ENCODE data around the gene ZNF587B.
"Not testable (repeated sequence)": the region's sequence is repeated elsewhere in the genome, so short reads cannot be mapped to it uniquely, and the experiment has no call there.

The ZNF587B gene

DNA sequence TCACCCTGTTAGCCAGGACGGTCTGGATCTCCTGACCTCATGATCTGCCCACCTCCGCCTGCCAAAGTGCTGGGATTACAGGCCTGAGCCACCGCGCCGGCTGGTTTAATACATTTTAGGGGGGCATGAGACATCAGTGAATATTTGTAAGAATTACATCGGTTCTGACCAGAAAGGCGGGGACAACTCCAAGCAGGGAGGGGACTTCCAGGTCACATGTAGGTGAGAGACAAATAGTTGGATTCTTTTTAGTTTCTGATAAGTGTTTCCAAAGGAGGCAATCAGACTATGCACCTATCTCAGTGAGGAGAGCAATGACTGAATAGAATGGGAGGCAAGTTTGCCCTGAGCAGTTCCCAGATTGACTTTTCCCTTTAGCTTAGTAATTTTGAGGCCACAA, 11.7 kb upstream of the ZNF587B start:
- no peak for DNase-seq (ENCODE audit: low read depth in 2 of 3, low spot score in 2 of 3)

DNA sequence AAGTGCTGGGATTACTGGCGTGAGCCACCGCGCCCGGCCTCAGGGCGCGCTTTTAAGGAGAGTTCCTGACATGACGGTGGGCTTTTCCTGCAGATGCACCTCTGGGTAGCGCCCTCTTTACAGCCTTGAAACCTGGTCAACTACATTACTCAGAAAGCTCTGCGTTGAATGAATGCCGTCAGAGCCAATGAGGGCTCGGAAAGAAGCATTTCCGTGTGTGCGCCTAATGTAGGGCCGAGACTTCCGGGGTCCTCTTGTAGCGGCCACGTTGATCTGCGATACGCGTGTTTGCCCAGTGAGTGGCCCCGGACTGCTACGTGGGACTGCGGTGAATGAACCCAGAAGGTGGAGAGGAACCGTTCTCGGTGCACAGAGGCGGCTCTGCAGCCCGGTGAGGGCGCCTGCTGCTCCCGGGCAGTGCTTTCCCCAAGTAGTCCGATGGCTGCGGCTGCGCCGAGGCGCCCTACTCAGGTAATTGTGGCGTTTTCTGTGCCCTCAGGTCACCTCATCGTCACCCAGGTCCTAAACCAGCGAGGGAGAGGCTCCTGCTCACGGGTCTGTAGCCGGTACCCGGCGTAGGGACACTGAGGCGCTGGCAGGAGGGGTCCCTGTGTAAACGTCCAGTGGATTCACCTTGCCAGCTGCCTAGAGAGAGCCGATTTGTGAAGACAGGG, 10.5 kb upstream of the ZNF587B start:
- peak; percentile 34 to 54 (median 42) for DNase-seq (ENCODE audit: low read depth in 2 of 3, low spot score in 2 of 3)

DNA sequence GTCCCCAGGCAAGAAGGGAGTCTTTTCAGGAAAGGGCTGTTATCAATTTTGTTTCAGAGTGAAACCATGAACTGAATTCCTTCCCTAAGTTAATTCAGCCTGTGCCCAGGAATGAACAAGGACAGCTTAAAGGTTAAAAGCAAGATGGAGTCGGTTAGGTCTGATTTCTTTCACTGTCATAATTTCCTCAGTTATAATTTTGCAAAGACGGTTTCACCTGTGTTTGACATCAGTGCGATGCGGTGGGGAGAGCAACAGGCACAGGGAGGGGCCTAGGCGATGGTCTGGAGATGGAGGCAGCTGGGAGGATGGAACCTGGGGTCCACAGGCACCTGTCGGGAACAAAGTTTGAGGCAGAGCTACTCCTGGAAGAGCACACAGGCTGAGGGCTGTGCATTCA, 9.5 kb upstream of the ZNF587B start:
- DNase-seq (ENCODE audit: low read depth in 2 of 3, low spot score in 2 of 3): no peak

DNA sequence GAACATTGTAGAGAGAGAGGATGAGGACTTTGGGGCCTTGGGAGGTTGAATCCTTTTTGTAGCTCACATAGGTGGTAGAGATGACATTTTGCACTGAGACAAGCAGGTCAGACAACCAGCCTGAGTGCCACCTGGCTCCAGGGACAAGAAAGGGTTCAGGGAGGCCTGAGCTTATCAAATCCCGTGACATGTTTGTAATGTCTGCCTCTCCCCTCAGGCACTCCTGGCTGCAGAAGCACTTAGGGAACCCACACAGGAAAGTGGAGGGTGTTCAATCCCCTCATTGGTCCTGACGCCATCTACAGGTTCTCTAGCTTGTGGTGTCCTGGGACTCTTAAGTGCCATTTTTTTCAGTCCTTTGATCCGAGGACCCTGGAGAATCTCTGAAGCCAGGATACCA, 9.0 kb upstream of the ZNF587B start:
- DNase-seq (ENCODE audit: low read depth in 2 of 3, low spot score in 2 of 3): not testable (repeated sequence)

- not testable (repeated sequence) for DNase-seq (ENCODE audit: low read depth in 2 of 3, low spot score in 2 of 3)
Measured at GRCh38 chr19:57821501-57821900, 8.6 kb upstream of the ZNF587B start.

DNA sequence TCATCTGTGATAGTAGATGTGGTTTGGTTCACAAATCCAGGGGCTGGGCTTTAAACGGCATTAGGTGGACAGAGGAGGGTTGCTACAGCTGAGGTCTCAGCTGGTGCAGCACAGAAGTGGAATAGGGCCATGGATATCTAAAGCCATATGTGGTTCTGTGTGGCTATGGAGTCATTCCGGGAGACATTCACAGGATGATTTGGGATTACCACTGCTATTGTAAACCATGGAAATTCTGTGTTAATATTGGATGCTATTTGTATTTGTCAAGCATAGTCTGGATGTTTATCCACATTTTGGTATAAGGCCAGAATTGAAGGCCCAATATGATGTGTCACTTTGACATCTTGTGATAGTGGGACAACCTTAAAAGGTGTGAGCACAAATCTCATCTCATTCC, 6.9 kb upstream of the ZNF587B start:
- not testable (repeated sequence) for DNase-seq (ENCODE audit: low read depth in 2 of 3, low spot score in 2 of 3)

DNA sequence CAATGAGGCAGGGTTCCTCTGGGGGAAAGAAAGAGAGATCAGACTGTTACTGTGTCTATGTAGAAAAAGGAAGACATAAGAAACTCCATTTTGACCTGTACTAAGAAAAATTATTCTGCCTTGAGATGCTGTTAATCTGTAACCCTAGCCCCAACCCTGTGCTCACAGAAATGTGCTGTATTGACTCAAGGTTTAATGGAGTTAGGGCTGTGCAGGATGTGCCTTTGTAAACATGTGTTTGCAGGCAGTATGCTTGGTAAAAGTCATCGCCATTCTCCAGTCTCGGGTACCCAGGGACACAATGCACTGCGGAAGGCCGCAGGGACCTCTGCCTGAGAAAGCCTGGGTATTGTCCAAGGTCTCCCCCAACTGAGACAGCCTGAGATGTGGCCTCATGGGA, 6.5 kb upstream of the ZNF587B start:
- DNase-seq (ENCODE audit: low read depth in 2 of 3, low spot score in 2 of 3): not testable (repeated sequence)

- DNase-seq (ENCODE audit: low read depth in 2 of 3, low spot score in 2 of 3): no peak
Measured at GRCh38 chr19:57825511-57825910, 4.6 kb upstream of the ZNF587B start.

- no peak for DNase-seq (ENCODE audit: low read depth in 2 of 3, low spot score in 2 of 3)
Measured at GRCh38 chr19:57829316-57829715, 783 bp upstream of the ZNF587B start.

- not testable (repeated sequence) for DNase-seq (ENCODE audit: low read depth in 2 of 3, low spot score in 2 of 3)
Measured at GRCh38 chr19:57836991-57837390, 6.9 kb downstream of the ZNF587B start.

DNA sequence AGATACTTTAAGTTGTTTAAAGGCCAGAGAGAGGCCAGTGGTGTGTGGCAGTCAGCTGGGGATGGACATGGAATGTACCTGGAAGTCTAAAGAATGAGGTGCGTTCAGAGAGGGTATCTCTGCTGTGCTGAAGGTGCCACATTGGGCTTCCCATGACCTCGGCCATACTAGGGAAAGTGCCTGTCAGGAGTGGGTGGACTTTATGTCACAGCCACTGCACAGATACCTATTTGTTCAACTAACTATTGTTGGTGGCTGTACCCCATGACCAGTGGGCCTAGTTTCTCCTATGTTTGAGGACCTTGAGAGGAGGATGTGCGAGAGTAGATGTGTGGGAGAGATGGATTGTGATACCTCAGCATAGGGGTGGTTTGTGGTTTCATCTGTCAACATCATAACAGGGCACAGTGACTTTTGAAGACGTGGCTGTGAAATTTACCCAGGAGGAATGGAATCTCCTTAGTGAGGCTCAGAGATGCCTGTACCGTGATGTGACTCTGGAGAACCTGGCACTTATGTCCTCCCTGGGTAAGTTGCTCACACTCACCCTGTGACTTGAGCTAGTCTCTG, 8.6 kb downstream of the ZNF587B start:
- DNase-seq (ENCODE audit: low read depth in 2 of 3, low spot score in 2 of 3): not testable (repeated sequence)

DNA sequence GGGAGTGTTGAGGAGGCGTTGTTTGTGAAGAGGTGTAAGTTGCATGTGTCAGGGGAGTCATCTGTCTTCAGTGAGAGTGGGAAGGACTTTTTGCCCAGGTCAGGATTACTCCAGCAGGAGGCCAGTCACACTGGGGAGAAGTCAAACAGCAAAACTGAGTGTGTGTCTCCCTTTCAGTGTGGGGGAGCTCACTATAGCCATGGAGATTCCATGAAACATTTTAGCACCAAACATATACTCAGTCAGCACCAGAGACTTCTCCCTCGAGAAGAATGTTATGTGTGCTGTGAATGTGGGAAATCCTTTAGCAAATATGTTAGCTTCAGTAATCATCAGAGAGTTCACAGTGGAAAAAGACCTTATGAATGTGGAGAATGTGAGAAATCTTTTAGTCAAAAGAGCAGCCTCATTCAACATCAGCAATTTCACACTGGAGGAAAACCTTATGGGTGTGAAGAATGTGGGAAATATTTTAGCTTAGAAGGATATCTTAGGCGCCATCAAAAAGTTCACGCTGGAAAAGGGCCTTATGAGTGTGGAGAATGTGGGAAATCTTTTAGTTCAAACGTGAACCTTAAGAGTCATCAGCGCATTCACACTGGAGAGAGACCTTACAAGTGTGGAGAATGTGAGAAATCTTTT, 11.1 kb downstream of the ZNF587B start:
- DNase-seq (ENCODE audit: low read depth in 2 of 3, low spot score in 2 of 3): no peak

DNA sequence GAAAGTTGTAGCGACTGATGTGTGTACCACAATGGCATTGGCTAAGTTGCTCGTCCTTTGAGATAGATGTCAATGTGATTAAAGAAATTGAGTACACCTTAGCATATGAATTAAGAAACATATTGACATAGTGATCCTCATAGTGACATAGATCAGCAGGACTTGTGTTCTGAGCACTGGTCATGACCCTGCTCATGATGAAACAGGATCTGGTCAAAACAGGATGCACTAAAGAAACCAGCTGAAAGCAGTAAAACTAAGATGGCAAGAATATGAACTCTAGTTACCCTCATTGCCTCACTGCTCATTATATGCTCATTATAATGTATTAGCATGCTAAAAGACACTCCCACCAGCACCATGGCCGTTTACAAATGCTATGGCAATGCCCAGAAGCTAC, 17.1 kb downstream of the ZNF587B start:
- not testable (repeated sequence) for DNase-seq (ENCODE audit: low read depth in 2 of 3, low spot score in 2 of 3)

- not testable (repeated sequence) for DNase-seq (ENCODE audit: low read depth in 2 of 3, low spot score in 2 of 3)
Measured at GRCh38 chr19:57849162-57849665, 19.1 kb downstream of the ZNF587B start.

GRCh38 chr19:57849666-57850473, 19.8 kb downstream of the ZNF587B start, which contains the start of gene ZNF587:
TSS of gene ZNF587 (plus strand) at chr19:57849859. CDS start at chr19:57850039, 180 bp downstream.
- DNase-seq (ENCODE audit: low read depth in 2 of 3, low spot score in 2 of 3): peak; percentile 30 to 58 (median 49)

DNA sequence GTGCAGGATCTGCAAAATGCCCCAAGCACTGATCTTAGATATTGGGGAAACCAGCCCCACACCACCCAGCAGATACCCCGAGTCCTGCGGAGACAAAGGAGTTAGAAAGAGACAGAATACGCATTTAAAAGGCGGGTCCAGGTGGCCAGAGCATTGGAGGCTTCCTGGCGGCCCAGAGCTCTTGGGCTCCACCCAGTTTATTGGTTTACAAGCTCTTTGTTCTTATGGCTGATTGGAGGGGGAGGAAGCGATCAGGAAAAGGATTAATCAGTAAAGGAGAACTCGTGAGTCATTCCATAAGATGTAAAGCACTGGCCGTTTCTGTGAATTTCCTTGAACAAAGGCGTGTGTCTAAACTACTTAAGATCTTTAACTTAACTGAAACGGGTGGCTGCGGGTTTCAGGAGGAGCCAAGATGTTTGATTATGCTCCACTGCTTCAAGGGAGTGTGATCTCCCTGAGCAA, 20.5 kb downstream of the ZNF587B start:
- DNase-seq (ENCODE audit: low read depth in 2 of 3, low spot score in 2 of 3): no peak

DNA sequence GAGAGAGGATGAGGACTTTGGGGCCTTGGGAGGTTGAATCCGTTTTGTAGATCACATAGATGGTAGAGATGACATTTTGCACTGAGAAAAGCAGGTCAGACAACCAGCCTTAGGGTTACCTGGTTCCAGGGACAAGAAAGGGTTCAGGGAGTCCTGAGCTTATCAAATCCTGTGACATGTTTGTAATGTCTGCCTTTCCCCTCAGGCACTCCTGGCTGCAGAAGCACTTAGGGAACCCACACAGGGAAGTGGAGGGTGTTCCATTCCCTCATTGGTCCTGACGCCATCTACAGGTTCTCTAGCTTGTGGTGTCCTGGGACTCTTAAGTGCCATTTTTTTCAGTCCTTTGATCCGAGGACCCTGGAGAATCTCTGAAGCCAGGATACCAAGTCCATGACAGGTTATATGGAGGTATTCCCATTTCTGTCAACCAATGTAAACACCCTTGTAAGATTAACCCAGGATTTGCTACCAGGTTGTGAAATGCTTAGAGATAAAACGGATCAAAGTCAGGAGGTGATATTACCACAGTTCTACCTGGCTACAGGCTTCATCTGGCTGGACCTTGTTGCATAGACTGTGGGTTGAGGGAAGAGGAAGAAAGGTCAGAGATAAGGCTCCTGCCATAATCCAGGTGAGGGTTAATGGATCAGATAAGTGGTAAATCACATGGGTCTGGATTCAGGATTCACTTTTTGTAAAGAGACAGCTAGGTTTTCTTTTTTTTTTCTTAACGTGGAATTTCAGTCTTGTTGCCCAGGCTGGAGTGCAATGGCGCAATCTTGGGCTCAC, 21.9 kb downstream of the ZNF587B start:
- not testable (repeated sequence) for DNase-seq (ENCODE audit: low read depth in 2 of 3, low spot score in 2 of 3)

DNA sequence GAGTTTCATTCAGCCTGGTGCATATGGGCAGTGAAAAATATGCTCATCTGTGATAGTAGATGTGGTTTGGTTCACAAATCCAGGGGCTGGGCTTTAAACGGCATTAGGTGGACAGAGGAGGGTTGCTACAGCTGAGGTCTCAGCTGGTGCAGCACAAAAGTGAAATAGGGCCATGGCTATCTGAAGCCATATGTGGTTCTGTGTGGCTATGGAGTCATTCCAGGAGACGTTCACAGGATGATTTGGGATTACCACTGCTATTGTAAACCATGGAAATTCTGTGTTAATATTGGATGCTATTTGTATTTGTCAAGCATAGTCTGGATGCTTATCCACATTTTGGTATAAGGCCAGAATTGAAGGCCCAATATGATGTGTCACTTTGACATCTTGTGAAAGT, 24.0 kb downstream of the ZNF587B start:
- not testable (repeated sequence) for DNase-seq (ENCODE audit: low read depth in 2 of 3, low spot score in 2 of 3)

- not testable (repeated sequence) for DNase-seq (ENCODE audit: low read depth in 2 of 3, low spot score in 2 of 3)
Measured at GRCh38 chr19:57862351-57862750, 32.3 kb downstream of the ZNF587B start.

DNA sequence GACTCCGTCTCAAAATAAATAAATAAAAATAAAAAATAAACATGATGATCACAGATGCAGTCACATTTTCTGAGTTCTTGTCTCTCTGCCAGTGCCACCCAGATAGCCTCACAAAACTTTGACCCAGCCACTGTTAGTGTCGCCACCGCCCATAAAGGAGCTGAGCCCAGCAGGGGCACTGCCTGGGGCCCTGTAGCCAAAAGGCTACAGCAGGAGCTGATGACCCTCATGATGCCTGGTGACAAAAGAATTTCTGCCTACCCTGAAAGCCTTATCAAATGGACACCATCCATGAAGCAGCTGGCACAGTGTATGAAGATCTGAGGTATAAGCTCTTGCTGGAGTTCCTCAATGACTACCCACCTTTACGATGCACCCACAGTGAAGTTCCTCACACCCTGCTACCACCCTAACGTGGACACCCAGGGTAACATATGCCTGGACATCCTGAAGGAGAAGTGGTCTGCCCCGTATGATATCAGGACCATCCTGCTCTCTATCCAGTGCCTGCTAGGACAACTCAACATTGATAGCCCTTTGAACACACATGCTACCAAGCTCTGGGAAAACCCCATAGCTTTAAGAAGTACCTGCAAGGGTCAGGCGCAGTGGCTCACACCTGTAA, 37.9 kb downstream of the ZNF587B start:
- DNase-seq (ENCODE audit: low read depth in 2 of 3, low spot score in 2 of 3): no peak
